ENCODE results near the gene NOL7. TPM values are rescaled to one million over a fixed set of nuclear protein-coding genes. Genes with fewer than 3 reads are reported as not detected.

NOL7 gene
- total and polyA plus RNA-seq, 2 of the 13 experiments (the other 11 are each of a cell fraction or from before 2014, with no cell fraction given), result 37.8 to 186 TPM

DNA sequence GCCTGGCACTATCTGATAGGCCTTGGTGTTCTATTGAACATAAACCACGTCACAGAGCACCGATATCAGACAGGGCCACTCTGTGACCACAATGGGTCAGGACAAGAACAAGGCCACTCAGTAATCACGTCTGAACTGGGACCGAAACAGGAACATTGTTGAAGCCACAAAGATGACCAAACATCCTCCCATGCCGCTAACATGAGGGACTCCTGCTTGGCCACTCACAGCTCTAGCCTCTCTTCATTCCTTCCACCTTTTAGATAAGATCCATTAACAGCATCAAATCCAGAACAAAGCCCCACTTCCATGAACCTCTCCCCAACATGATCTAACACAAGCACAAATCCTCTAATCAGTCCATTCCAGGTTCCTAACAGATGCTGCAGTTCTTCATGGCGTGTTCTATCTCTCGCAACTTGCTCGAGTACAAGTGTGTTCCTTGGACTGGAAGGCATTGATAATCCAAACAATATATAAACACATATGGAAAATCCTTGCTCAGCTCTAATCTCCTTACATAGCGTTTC lies 33.4 kb upstream of the NOL7 start:
- ChIA-PET CTCF (ENCODE audit: low intra/inter-chr PET ratio, low total read pairs) (no interaction called here), POLR2A (interaction anchor here (1.8 kb wide), 1 partner anchor 23 kb away, joined by 4 read pairs; no protein-coding TSS in a partner anchor)
- Histone ChIP-seq H3K4me2 (ENCODE audit: low read depth, low read length) (no peak overlapping the region), H3K79me2 (ENCODE audit: insufficient read depth, low read length) (peaks cover 9% of the 10 kb centered on the region), H3K9me3 (ENCODE audit: low read length) (no peaks in the 10 kb centered on the region), H3K27me3 (ENCODE audit: control insufficient read depth in 1 of 2, insufficient read depth in 2 of 2, low read length in 2 of 2) (no peaks in the 10 kb centered on the region), H3K9ac (ENCODE audit: insufficient read depth, low read depth, low read length) (no peak overlapping the region), H3K4me3 (replicated peaks in 1 of 3; ENCODE audit: insufficient read depth in 1 of 3, low read depth in 2 of 3, low read length in 3 of 3) (no peak overlapping the region), H3K36me3 (replicated peaks in 1 of 2; ENCODE audit: control insufficient read depth in 1 of 2, insufficient read depth in 2 of 2, low read length in 2 of 2) (peaks cover under 1 to 8% of the 10 kb centered on the region in 2 experiments; a peak in 4 of 5 replicates), H2AFZ (ENCODE audit: low read length) (no peak overlapping the region), H4K20me1 (ENCODE audit: insufficient read depth, low read length) (no peaks in the 10 kb centered on the region), H3K4me1 (ENCODE audit: insufficient read depth, low read length) (peaks cover 9% of the 10 kb centered on the region), H3K27ac (ENCODE audit: extremely low read length, insufficient read depth, low read length) (no peak overlapping the region)
- no peak for DNase-seq (ENCODE audit: low spot score)
- BruUV-seq (replicated peaks), result no TSS peak
- in situ Hi-C loops (cut with HindIII; ENCODE audit: extremely low pct_ligation_motif_present, low pct_unique_long_range_greater_than_20kb) (no loop called here), intact Hi-C loops (cut with micrococcal nuclease; ENCODE audit: unreplicated experiment) (no loop called here)
- ATAC-seq, result no peak
- TF ChIP-seq MIER2 (CRISPR knock-in tag; IDR thresholded peaks at IDR 0.05), result no peak
- no peak for TF ChIP-seq ZNF205 (CRISPR knock-in tag; IDR thresholded peaks at IDR 0.05)
- TF ChIP-seq, protein P1, sequence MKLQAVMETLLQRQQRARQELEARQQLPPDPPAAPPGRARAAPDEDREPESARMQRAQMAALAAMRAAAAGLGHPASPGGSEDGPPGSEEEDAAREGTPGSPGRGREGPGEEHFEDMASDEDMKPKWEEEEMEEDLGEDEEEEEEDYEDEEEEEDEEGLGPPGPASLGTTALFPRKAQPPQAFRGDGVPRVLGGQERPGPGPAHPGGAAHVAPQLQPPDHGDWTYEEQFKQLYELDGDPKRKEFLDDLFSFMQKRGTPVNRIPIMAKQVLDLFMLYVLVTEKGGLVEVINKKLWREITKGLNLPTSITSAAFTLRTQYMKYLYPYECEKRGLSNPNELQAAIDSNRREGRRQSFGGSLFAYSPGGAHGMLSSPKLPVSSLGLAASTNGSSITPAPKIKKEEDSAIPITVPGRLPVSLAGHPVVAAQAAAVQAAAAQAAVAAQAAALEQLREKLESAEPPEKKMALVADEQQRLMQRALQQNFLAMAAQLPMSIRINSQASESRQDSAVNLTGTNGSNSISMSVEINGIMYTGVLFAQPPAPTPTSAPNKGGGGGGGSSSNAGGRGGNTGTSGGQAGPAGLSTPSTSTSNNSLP (IDR thresholded peaks at IDR 0.05; ENCODE audit: low read depth, low read length), result no peak
- TF ChIP-seq, protein P2, sequence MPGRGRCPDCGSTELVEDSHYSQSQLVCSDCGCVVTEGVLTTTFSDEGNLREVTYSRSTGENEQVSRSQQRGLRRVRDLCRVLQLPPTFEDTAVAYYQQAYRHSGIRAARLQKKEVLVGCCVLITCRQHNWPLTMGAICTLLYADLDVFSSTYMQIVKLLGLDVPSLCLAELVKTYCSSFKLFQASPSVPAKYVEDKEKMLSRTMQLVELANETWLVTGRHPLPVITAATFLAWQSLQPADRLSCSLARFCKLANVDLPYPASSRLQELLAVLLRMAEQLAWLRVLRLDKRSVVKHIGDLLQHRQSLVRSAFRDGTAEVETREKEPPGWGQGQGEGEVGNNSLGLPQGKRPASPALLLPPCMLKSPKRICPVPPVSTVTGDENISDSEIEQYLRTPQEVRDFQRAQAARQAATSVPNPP (CRISPR knock-in tag; IDR thresholded peaks at IDR 0.05), result no peak
- no peak for TF ChIP-seq ZNF777 (CRISPR knock-in tag; IDR thresholded peaks at IDR 0.05)
- no peak for TF ChIP-seq PCBP1 (IDR thresholded peaks at IDR 0.05; ENCODE audit: borderline replicate concordance, low read depth, low read length)
- TF ChIP-seq, protein P3, sequence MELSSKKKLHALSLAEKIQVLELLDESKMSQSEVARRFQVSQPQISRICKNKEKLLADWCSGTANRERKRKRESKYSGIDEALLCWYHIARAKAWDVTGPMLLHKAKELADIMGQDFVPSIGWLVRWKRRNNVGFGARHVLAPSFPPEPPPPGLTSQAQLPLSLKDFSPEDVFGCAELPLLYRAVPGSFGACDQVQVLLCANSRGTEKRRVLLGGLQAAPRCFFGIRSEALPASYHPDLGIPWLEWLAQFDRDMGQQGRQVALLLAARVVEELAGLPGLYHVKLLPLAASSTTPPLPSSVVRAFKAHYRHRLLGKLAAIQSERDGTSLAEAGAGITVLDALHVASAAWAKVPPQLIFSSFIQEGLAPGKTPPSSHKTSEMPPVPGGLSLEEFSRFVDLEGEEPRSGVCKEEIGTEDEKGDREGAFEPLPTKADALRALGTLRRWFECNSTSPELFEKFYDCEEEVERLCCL (CRISPR knock-in tag; IDR thresholded peaks at IDR 0.05; ENCODE audit: borderline replicate concordance), result no peak
- no peak for TF ChIP-seq SMAD3 (CRISPR knock-in tag; IDR thresholded peaks at IDR 0.05)
- TF ChIP-seq CEBPB (IDR thresholded peaks at IDR 0.05; ENCODE audit: borderline replicate concordance, low read depth, low read length), result no peak
- TF ChIP-seq, protein P4, sequence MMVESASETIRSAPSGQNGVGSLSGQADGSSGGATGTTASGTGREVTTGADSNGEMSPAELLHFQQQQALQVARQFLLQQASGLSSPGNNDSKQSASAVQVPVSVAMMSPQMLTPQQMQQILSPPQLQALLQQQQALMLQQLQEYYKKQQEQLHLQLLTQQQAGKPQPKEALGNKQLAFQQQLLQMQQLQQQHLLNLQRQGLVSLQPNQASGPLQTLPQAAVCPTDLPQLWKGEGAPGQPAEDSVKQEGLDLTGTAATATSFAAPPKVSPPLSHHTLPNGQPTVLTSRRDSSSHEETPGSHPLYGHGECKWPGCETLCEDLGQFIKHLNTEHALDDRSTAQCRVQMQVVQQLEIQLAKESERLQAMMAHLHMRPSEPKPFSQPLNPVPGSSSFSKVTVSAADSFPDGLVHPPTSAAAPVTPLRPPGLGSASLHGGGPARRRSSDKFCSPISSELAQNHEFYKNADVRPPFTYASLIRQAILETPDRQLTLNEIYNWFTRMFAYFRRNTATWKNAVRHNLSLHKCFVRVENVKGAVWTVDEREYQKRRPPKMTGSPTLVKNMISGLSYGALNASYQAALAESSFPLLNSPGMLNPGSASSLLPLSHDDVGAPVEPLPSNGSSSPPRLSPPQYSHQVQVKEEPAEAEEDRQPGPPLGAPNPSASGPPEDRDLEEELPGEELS (CRISPR knock-in tag; IDR thresholded peaks at IDR 0.05), result no peak
- no peak for TF ChIP-seq ZNF709 (CRISPR knock-in tag; IDR thresholded peaks at IDR 0.05)
- WGBS (ENCODE audit: low lambda C conversion rate), result 93% methylated on average over 9 of the region's 9 CpGs
- FAIRE-seq, result no peak
